Measurements from ENCODE around the gene EFHD2. TPM values are rescaled to one million over a fixed set of nuclear protein-coding genes. Genes with fewer than 3 reads are reported as not detected.

The EFHD2 gene
- total RNA-seq, 4 donors from 2014 or later = 12.1 to 32.5 (median 20.4) TPM

GRCh38 chr1:15390667-15391066 is 19.0 kb upstream of the EFHD2 start:
- Histone ChIP-seq H3K9me3 (no peaks in the 10 kb centered on the region), H3K4me3 (no peak overlapping the region), H3K36me3 (no peaks in the 10 kb centered on the region), H3K4me1 (no peaks in the 10 kb centered on the region), H3K27ac (no peak overlapping the region), H3K27me3 (no peaks in the 10 kb centered on the region)
- intact Hi-C loops (cut with DNase I; ENCODE audit: low total_unique reads) = no loop called here
- TF ChIP-seq POLR2A (IDR thresholded peaks at IDR 0.05) = no peak
- no peak for TF ChIP-seq CTCF (IDR thresholded peaks at IDR 0.05)
- no peak for DNase-seq

GRCh38 chr1:15391366-15391765 is 18.3 kb upstream of the EFHD2 start:
- intact Hi-C loops (cut with DNase I; ENCODE audit: low total_unique reads) = no loop called here

GRCh38 chr1:15393475-15394257 is 16.0 kb upstream of the EFHD2 start:
- no peak for DNase-seq
- H3K27me3 ChIP-seq = no peaks in the 10 kb centered on the region
- no peaks in the 10 kb centered on the region for H3K36me3 ChIP-seq
- no peaks in the 10 kb centered on the region for H3K4me1 ChIP-seq
- no peak overlapping the region for H3K27ac ChIP-seq
- intact Hi-C loops (cut with DNase I; ENCODE audit: low total_unique reads) = no loop called here
- H3K4me3 ChIP-seq = no peak overlapping the region
- no peaks in the 10 kb centered on the region for H3K9me3 ChIP-seq
- TF ChIP-seq CTCF (IDR thresholded peaks at IDR 0.05) = no peak
- TF ChIP-seq POLR2A (IDR thresholded peaks at IDR 0.05) = no peak

More at GRCh38 chr1:15391366-15391765, 18.3 kb upstream of the EFHD2 start:
- Histone ChIP-seq H3K9me3 (no peaks in the 10 kb centered on the region), H3K4me1 (no peaks in the 10 kb centered on the region), H3K27me3 (no peaks in the 10 kb centered on the region), H3K36me3 (no peaks in the 10 kb centered on the region), H3K4me3 (no peak overlapping the region), H3K27ac (no peak overlapping the region)
- TF ChIP-seq CTCF (IDR thresholded peaks at IDR 0.05) (no peak), POLR2A (IDR thresholded peaks at IDR 0.05) (no peak)
- no peak for DNase-seq

- Histone ChIP-seq H3K9me3 (no peaks in the 10 kb centered on the region), H3K4me1 (no peaks in the 10 kb centered on the region), H3K4me3 (no peak overlapping the region), H3K27me3 (no peaks in the 10 kb centered on the region), H3K36me3 (no peaks in the 10 kb centered on the region), H3K27ac (no peak overlapping the region)
- intact Hi-C loops (cut with DNase I; ENCODE audit: low total_unique reads) = no loop called here
- no peak for TF ChIP-seq CTCF (IDR thresholded peaks at IDR 0.05)
- TF ChIP-seq POLR2A (IDR thresholded peaks at IDR 0.05) = no peak
- no peak for DNase-seq
Measured at GRCh38 chr1:15394258-15394690, 15.4 kb upstream of the EFHD2 start.

- Histone ChIP-seq H3K27ac (no peak overlapping the region), H3K36me3 (no peaks in the 10 kb centered on the region), H3K4me1 (no peaks in the 10 kb centered on the region), H3K9me3 (peaks cover 0 to 3% of the 10 kb centered on the region in 2 donors), H3K4me3 (no peak overlapping the region), H3K27me3 (no peaks in the 10 kb centered on the region)
- intact Hi-C loops (cut with DNase I; ENCODE audit: low total_unique reads) = no loop called here
- no peak for DNase-seq
- no peak for TF ChIP-seq CTCF (IDR thresholded peaks at IDR 0.05)
- TF ChIP-seq POLR2A (IDR thresholded peaks at IDR 0.05) = no peak
Measured at GRCh38 chr1:15397236-15397635, 12.5 kb upstream of the EFHD2 start.
